SK-N-MC (cell line): ENCODE measurements around the gene CD74.

Source experiments
- EZH2 ChIP-seq: fragments of 200-600 bp; sonication (generic); IDR thresholded peaks from one replicate; pipeline ENCODE4 v1.6.1; 2017; ENCODE audit warnings: antibody characterized with exemption
- FOXP2 ChIP-seq: optimal IDR thresholded peaks from 2 replicates; pipeline ENCODE3; 2011; ENCODE audit warnings: mild to moderate bottlenecking, moderate library complexity; ENCODE audit not compliant: insufficient read depth; ENCODE audit errors: extremely low read length, control extremely low read depth
- POLR2AphosphoS5 ChIP-seq: IDR thresholded peaks from 2 replicates; pipeline ENCODE4 v1.6.1; 2012; ENCODE audit warnings: mild to moderate bottlenecking, low read depth, low read length, borderline replicate concordance

DNA sequence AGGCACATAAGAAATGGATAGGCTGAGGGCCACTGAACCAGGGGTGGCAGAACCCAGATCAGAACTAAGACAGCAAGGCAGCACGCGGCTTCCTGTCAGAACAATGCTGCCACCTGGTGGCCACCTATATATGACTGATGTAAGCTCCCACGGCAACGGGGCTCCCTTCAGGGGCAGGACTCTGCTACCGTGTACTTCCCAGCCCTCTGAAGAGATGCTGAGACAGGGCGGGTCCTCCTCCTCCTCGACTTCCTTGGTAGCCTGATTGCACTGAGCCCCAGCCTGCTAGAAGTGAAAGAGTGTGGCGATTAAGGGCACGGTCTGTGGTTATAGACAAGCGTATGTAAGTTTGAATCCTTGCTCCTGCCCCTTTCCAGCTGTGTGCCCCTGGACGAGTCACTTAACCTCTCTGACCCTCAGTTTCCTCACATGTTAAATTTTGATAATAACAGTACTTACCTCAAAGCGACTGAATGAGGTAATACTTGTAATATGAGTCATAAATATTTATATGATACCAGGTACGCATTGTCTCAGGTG, 23.5 kb upstream of the CD74 start:
- TF ChIP-seq FOXP2 (peak; percentile 63), POLR2AphosphoS5 (no peak), EZH2 (no peak)
